ENCODE measurements around the gene CLDN15. TPM values are rescaled to one million over a fixed set of nuclear protein-coding genes. Genes with fewer than 3 reads are reported as not detected.
A peak's percentile ranks its signal among the peaks of the same experiment; 100 is the strongest.

CLDN15 gene
- total RNA-seq, 1 experiment from 2014 or later = 6.4 TPM

GRCh38 chr7:101238226-101239182, 902 bp upstream of the CLDN15 start:
- H3K4me3 ChIP-seq = peak overlapping the region; percentile 18
- H3K27ac ChIP-seq = peak overlapping the region; percentile 86
- H3K36me3 ChIP-seq = no peaks in the 10 kb centered on the region
- peak; percentile 85 to 93 for DNase-seq
- H3K4me1 ChIP-seq = peaks cover 32% of the 10 kb centered on the region
- H3K9me3 ChIP-seq (replicated peaks) = no peaks in the 10 kb centered on the region
- H3K27me3 ChIP-seq = no peaks in the 10 kb centered on the region

- Histone ChIP-seq H3K27me3 (no peaks in the 10 kb centered on the region), H3K4me1 (peaks cover 24% of the 10 kb centered on the region), H3K27ac (no peak overlapping the region), H3K4me3 (no peak overlapping the region), H3K9me3 (replicated peaks) (no peaks in the 10 kb centered on the region), H3K36me3 (no peaks in the 10 kb centered on the region)
- DNase-seq = no peak
Observed at GRCh38 chr7:101236292-101236835, 1.2 kb downstream of the CLDN15 start.

- Histone ChIP-seq H3K36me3 (no peaks in the 10 kb centered on the region), H3K27ac (no peak overlapping the region), H3K4me3 (no peak overlapping the region), H3K9me3 (replicated peaks) (no peaks in the 10 kb centered on the region), H3K4me1 (peaks cover 24% of the 10 kb centered on the region), H3K27me3 (no peaks in the 10 kb centered on the region)
- DNase-seq = no peak
Observed at GRCh38 chr7:101235522-101235921, 2.1 kb downstream of the CLDN15 start.

DNA sequence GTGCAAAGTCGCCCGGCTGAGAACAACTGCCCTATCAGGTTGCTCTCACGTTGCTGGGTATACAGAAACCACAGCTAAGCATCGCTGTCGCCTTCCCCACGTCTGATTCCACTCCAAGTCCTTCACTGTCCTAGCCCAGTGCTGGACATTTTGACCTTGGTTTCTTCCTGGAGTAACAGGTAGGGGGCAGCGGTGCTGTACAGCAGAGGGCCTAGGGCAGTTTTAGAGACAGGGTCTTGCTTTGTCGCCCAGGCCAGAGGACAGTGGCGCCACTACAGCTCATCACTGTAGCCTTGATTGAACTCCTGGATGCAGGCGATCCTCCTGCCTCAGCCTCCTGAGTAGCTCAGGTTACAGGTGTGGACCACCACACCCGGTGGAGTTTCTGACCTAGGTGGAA, 2.6 kb downstream of the CLDN15 start:
- peaks cover 24% of the 10 kb centered on the region for H3K4me1 ChIP-seq

GRCh38 chr7:101234636-101235035, 3.0 kb downstream of the CLDN15 start:
- H3K4me1 ChIP-seq = peaks cover 24% of the 10 kb centered on the region
- no peak for DNase-seq
- H3K4me3 ChIP-seq = no peak overlapping the region
- H3K36me3 ChIP-seq = no peaks in the 10 kb centered on the region
- H3K9me3 ChIP-seq (replicated peaks) = no peaks in the 10 kb centered on the region
- no peaks in the 10 kb centered on the region for H3K27me3 ChIP-seq
- no peak overlapping the region for H3K27ac ChIP-seq

More for the DNA sequence above, 2.6 kb downstream of the CLDN15 start:
- no peaks in the 10 kb centered on the region for H3K9me3 ChIP-seq (replicated peaks)
- H3K27ac ChIP-seq = no peak overlapping the region
- peak in 1 of 2 experiments; percentile 51 for DNase-seq
- H3K4me3 ChIP-seq = no peak overlapping the region
- H3K36me3 ChIP-seq = no peaks in the 10 kb centered on the region
- no peaks in the 10 kb centered on the region for H3K27me3 ChIP-seq

- DNase-seq = no peak
- no peak overlapping the region for H3K27ac ChIP-seq
- H3K9me3 ChIP-seq (replicated peaks) = no peaks in the 10 kb centered on the region
- no peaks in the 10 kb centered on the region for H3K27me3 ChIP-seq
- H3K36me3 ChIP-seq = no peaks in the 10 kb centered on the region
- H3K4me1 ChIP-seq = peaks cover 17% of the 10 kb centered on the region
- no peak overlapping the region for H3K4me3 ChIP-seq
Observed at GRCh38 chr7:101233907-101234547, 3.6 kb downstream of the CLDN15 start.

GRCh38 chr7:101232141-101232850, 5.3 kb downstream of the CLDN15 start:
- no peak overlapping the region for H3K27ac ChIP-seq
- no peaks in the 10 kb centered on the region for H3K9me3 ChIP-seq (replicated peaks)
- H3K4me1 ChIP-seq = peaks cover 4% of the 10 kb centered on the region; the same call in 1 of the 2 replicates
- no peak for DNase-seq
- H3K27me3 ChIP-seq = no peaks in the 10 kb centered on the region
- no peaks in the 10 kb centered on the region for H3K36me3 ChIP-seq
- no peak overlapping the region for H3K4me3 ChIP-seq

DNA sequence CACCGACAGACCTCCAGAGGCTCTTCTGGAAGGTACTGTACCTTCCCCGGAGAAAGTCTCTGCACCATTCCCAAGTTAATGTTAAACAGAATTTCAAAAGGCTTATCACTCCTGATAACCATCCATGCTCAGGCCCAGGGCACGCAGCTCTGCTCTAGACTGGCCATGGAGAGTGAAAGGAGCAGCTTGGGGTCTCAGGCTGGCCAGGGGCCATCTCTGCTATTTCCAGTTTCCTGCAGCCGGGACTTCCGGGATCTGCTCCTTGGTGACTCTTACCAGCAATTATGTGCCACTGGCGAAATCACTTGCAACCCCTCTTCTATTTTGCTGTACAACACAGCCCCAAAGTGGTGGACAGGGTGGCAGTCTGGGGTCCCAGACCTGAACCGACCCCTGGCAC, 6.0 kb downstream of the CLDN15 start:
- H3K4me3 ChIP-seq = no peak overlapping the region
- no peaks in the 10 kb centered on the region for H3K27me3 ChIP-seq
- H3K27ac ChIP-seq = no peak overlapping the region
- H3K36me3 ChIP-seq = no peaks in the 10 kb centered on the region
- no peaks in the 10 kb centered on the region for H3K4me1 ChIP-seq
- no peaks in the 10 kb centered on the region for H3K9me3 ChIP-seq (replicated peaks)
- no peak for DNase-seq

GRCh38 chr7:101226721-101227120, 10.9 kb downstream of the CLDN15 start:
- no peak overlapping the region for H3K27ac ChIP-seq
- H3K4me1 ChIP-seq = no peaks in the 10 kb centered on the region
- H3K36me3 ChIP-seq = peaks cover 4% of the 10 kb centered on the region; the same call in 1 of the 2 replicates
- no peak for DNase-seq
- H3K27me3 ChIP-seq = no peaks in the 10 kb centered on the region
- H3K9me3 ChIP-seq (replicated peaks) = no peaks in the 10 kb centered on the region
- H3K4me3 ChIP-seq = no peak overlapping the region

- H3K27me3 ChIP-seq = no peaks in the 10 kb centered on the region
- H3K9me3 ChIP-seq (replicated peaks) = no peaks in the 10 kb centered on the region
- no peaks in the 10 kb centered on the region for H3K4me1 ChIP-seq
- no peak for DNase-seq
- H3K27ac ChIP-seq = no peak overlapping the region
- no peak overlapping the region for H3K4me3 ChIP-seq
- peaks cover 4% of the 10 kb centered on the region; the same call in 1 of the 2 replicates for H3K36me3 ChIP-seq
Observed at GRCh38 chr7:101225650-101226049, 12.0 kb downstream of the CLDN15 start.

GRCh38 chr7:101223528-101223927, 14.1 kb downstream of the CLDN15 start:
- no peak for DNase-seq
- H3K27ac ChIP-seq = no peak overlapping the region
- H3K27me3 ChIP-seq = no peaks in the 10 kb centered on the region
- no peak overlapping the region for H3K4me3 ChIP-seq
- H3K4me1 ChIP-seq = no peaks in the 10 kb centered on the region
- H3K36me3 ChIP-seq = peaks cover 4% of the 10 kb centered on the region; the same call in 1 of the 2 replicates
- H3K9me3 ChIP-seq (replicated peaks) = no peaks in the 10 kb centered on the region

DNA sequence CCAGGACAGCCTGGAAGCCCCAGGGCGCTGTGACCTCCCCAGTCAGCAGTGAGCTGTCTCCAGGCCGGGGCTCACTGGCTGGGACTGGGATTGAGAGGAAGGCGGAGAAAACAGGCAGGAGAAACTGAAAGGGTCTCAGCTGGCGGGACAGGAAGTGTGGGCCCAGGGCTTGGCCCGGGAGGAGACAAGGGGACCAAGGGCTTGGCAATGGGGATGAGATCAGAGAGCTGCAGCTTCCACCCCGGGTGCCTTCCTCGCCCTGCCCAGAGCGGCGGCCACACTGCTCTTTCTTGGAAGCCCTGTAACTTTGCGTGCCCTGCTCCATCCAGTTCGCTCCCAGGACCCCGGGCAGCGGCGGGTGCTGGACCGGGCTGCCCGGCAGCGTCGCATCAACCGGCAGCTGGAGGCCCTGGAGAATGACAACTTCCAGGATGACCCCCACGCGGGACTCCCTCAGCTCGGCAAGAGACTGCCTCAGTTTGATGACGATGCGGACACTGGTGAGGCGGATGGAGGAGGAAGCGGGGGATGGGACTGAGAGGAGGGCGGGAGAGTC, 15.2 kb downstream of the CLDN15 start:
- H3K27ac ChIP-seq = no peak overlapping the region
- no peak overlapping the region for H3K4me3 ChIP-seq
- no peak for DNase-seq
- no peaks in the 10 kb centered on the region for H3K4me1 ChIP-seq
- peaks cover 4% of the 10 kb centered on the region; the same call in 1 of the 2 replicates for H3K36me3 ChIP-seq
- H3K9me3 ChIP-seq (replicated peaks) = no peaks in the 10 kb centered on the region
- no peaks in the 10 kb centered on the region for H3K27me3 ChIP-seq

DNA sequence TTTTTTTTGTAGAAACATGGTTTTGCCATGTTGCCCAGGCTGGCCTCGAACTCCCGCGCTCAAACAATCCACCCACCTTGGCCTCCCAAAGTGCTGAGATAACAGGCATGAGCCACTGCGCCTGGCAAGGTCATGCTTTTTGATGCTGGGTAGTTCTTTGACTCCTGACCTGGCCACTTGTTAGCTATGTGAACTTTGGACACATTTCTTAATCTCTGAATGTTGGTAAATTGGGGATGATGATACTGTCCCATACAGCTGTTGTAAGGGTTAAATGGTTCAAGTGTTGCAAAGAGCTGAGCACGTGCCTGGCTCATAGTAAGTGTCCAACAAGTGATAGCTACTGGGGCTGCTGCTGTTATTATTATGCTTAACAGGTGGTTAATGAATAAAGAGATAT, 17.3 kb downstream of the CLDN15 start:
- H3K27me3 ChIP-seq = no peaks in the 10 kb centered on the region
- H3K4me1 ChIP-seq = no peaks in the 10 kb centered on the region; the same call in 1 of the 2 replicates
- H3K36me3 ChIP-seq = peaks cover 4% of the 10 kb centered on the region; the same call in 1 of the 2 replicates
- H3K27ac ChIP-seq = no peak overlapping the region
- DNase-seq = no peak
- no peak overlapping the region for H3K4me3 ChIP-seq
- H3K9me3 ChIP-seq (replicated peaks) = no peaks in the 10 kb centered on the region
